ENCODE measurements around the gene HOXD8. TPM values are rescaled to one million over a fixed set of nuclear protein-coding genes. Genes with fewer than 3 reads are reported as not detected.

Gene HOXD8
- total RNA-seq, 1 experiment from 2014 or later, result not detected

GRCh38 chr2:176137252-176137580 lies 7.7 kb downstream of the HOXD8 start:
- DNase-seq (ENCODE audit: unreplicated experiment), result no peak
- ChIA-PET POLR2A (no interaction called here), CTCF (interaction anchor here (1.1 to 10.1 kb wide), 5 partner anchors 9 to 521 kb away, joined by 3 to 175 read pairs (median 84); no protein-coding TSS in a partner anchor)
- H3K36me3 Mint-ChIP-seq (ENCODE audit: insufficient read depth, unreplicated experiment), result no peaks in the 10 kb centered on the region
- H3K9me3 Mint-ChIP-seq (ENCODE audit: unreplicated experiment), result no peaks in the 10 kb centered on the region
- H3K4me3 Mint-ChIP-seq (ENCODE audit: unreplicated experiment), result no peak overlapping the region
- intact Hi-C loops (cut with micrococcal nuclease), result no loop called here
- no peaks in the 10 kb centered on the region for H3K4me1 Mint-ChIP-seq (ENCODE audit: insufficient read depth, unreplicated experiment)
- no peak for TF ChIP-seq CTCF (IDR thresholded peaks at IDR 0.05; ENCODE audit: unreplicated experiment)
- H3K27ac Mint-ChIP-seq (ENCODE audit: low read depth, unreplicated experiment), result no peak overlapping the region
- no peaks in the 10 kb centered on the region for H3K27me3 Mint-ChIP-seq (ENCODE audit: insufficient read depth, unreplicated experiment)
- BruUV-seq (replicated peaks), result no TSS peak

GRCh38 chr2:176137906-176138305 lies 8.4 kb downstream of the HOXD8 start:
- POLR2A ChIA-PET, result interaction anchor here (0.6 to 0.8 kb wide), 2 partner anchors 25 to 417 kb away, joined by 3 read pairs; no protein-coding TSS in a partner anchor
- H3K36me3 Mint-ChIP-seq (ENCODE audit: insufficient read depth, unreplicated experiment), result no peaks in the 10 kb centered on the region

GRCh38 chr2:176138526-176138922 lies 9.0 kb downstream of the HOXD8 start:
- no peaks in the 10 kb centered on the region for H3K4me1 Mint-ChIP-seq (ENCODE audit: insufficient read depth, unreplicated experiment)
- H3K27ac Mint-ChIP-seq (ENCODE audit: low read depth, unreplicated experiment), result no peak overlapping the region
- no peaks in the 10 kb centered on the region for H3K9me3 Mint-ChIP-seq (ENCODE audit: unreplicated experiment)
- no peak for TF ChIP-seq CTCF (IDR thresholded peaks at IDR 0.05; ENCODE audit: unreplicated experiment)
- BruUV-seq (replicated peaks), result no TSS peak
- CTCF ChIA-PET, result interaction anchor here (0.7 to 10.1 kb wide), 11 partner anchors 12 to 940 kb away, joined by 3 to 190 read pairs (median 25); no protein-coding TSS in a partner anchor
- no peak for DNase-seq (ENCODE audit: unreplicated experiment)
- intact Hi-C loops (cut with micrococcal nuclease), result no loop called here
- H3K4me3 Mint-ChIP-seq (ENCODE audit: unreplicated experiment), result no peak overlapping the region
- H3K36me3 Mint-ChIP-seq (ENCODE audit: insufficient read depth, unreplicated experiment), result no peaks in the 10 kb centered on the region
- POLR2A ChIA-PET, result no interaction called here
- no peaks in the 10 kb centered on the region for H3K27me3 Mint-ChIP-seq (ENCODE audit: insufficient read depth, unreplicated experiment)

More at GRCh38 chr2:176137906-176138305, 8.4 kb downstream of the HOXD8 start:
- no peak for DNase-seq (ENCODE audit: unreplicated experiment)
- no peaks in the 10 kb centered on the region for H3K9me3 Mint-ChIP-seq (ENCODE audit: unreplicated experiment)
- intact Hi-C loops (cut with micrococcal nuclease), result no loop called here
- H3K4me3 Mint-ChIP-seq (ENCODE audit: unreplicated experiment), result no peak overlapping the region
- H3K27ac Mint-ChIP-seq (ENCODE audit: low read depth, unreplicated experiment), result no peak overlapping the region
- TF ChIP-seq CTCF (IDR thresholded peaks at IDR 0.05; ENCODE audit: unreplicated experiment), result no peak
- no peaks in the 10 kb centered on the region for H3K27me3 Mint-ChIP-seq (ENCODE audit: insufficient read depth, unreplicated experiment)
- CTCF ChIA-PET, result interaction anchor here (0.6 to 10.1 kb wide), 8 partner anchors 10 to 1263 kb away, joined by 3 to 190 read pairs (median 44); no protein-coding TSS in a partner anchor
- BruUV-seq (replicated peaks), result no TSS peak
- H3K4me1 Mint-ChIP-seq (ENCODE audit: insufficient read depth, unreplicated experiment), result no peaks in the 10 kb centered on the region

- Mint-ChIP-seq H3K27me3 (ENCODE audit: insufficient read depth, unreplicated experiment) (no peaks in the 10 kb centered on the region), H3K9me3 (ENCODE audit: unreplicated experiment) (no peaks in the 10 kb centered on the region), H3K4me1 (ENCODE audit: insufficient read depth, unreplicated experiment) (no peaks in the 10 kb centered on the region), H3K4me3 (ENCODE audit: unreplicated experiment) (no peak overlapping the region), H3K27ac (ENCODE audit: low read depth, unreplicated experiment) (no peak overlapping the region), H3K36me3 (ENCODE audit: insufficient read depth, unreplicated experiment) (no peaks in the 10 kb centered on the region)
- CTCF ChIA-PET, result interaction anchor here (0.7 to 10.1 kb wide), 18 partner anchors 12 to 1442 kb away, joined by 3 to 190 read pairs (median 6); no protein-coding TSS in a partner anchor
- POLR2A ChIA-PET, result interaction anchor here (0.5 to 2.9 kb wide), 3 partner anchors 415 to 1278 kb away, joined by 3 to 20 read pairs (median 3); no protein-coding TSS in a partner anchor
- intact Hi-C loops (cut with micrococcal nuclease), result no loop called here
- TF ChIP-seq CTCF (IDR thresholded peaks at IDR 0.05; ENCODE audit: unreplicated experiment), result no peak
- no peak for DNase-seq (ENCODE audit: unreplicated experiment)
- no TSS peak for BruUV-seq (replicated peaks)
These were observed 9.6 kb downstream of the HOXD8 start for GRCh38 chr2:176138923-176139660.

All from MCF 10A (cell line).